Activated CD4-positive, CD25-positive, alpha-beta regulatory T cell treated with anti-CD3 and anti-CD28 coated beads, Interleukin-2, amount 50 U/mL, for 72 hours (primary cell): Measurements from ENCODE around the gene SGPL1.
"Not testable (repeated sequence)": the region's sequence is repeated elsewhere in the genome, so short reads cannot be mapped to it uniquely, and the experiment has no call there.

Experiments
- DNase-seq: peaks from one replicate; pipeline ENCODE4 v3.0.0; 2021

SGPL1 gene

GRCh38 chr10:70815504-70816219 lies at the start of gene SGPL1:
Gene SGPL1 (plus strand): TSS chr10:70815948. CDS start chr10:70816854, 906 bp downstream.
- peak; percentile 93 for DNase-seq

- DNase-seq: not testable (repeated sequence)
Measured at GRCh38 chr10:70768026-70768685, 47.6 kb upstream of the SGPL1 start.

- peak; percentile 9 for DNase-seq
Measured at GRCh38 chr10:70769121-70769520, 46.6 kb upstream of the SGPL1 start.

- no peak for DNase-seq
Measured at GRCh38 chr10:70770001-70770400, 45.7 kb upstream of the SGPL1 start.

- DNase-seq: peak; percentile 3
Measured at GRCh38 chr10:70770516-70770915, 45.2 kb upstream of the SGPL1 start.

GRCh38 chr10:70771311-70772194 lies 44.2 kb upstream of the SGPL1 start:
- DNase-seq: peak; percentile 12

GRCh38 chr10:70772627-70773026 lies 43.1 kb upstream of the SGPL1 start:
- DNase-seq: peak; percentile 12

GRCh38 chr10:70773461-70773860 lies 42.3 kb upstream of the SGPL1 start:
- DNase-seq: no peak

GRCh38 chr10:70773965-70774809 lies 41.6 kb upstream of the SGPL1 start:
- peak; percentile 17 for DNase-seq

- DNase-seq: peak; percentile 12
Measured at GRCh38 chr10:70774810-70775678, 40.7 kb upstream of the SGPL1 start.

GRCh38 chr10:70775679-70776454 lies 39.9 kb upstream of the SGPL1 start:
- DNase-seq: peak; percentile 25

- DNase-seq: peak; percentile 21
Measured at GRCh38 chr10:70776455-70777005, 39.2 kb upstream of the SGPL1 start.

- peak; percentile 26 for DNase-seq
Measured at GRCh38 chr10:70777063-70777875, 38.5 kb upstream of the SGPL1 start.

GRCh38 chr10:70778267-70778924 lies 37.4 kb upstream of the SGPL1 start:
- DNase-seq: peak; percentile 13

GRCh38 chr10:70779088-70779487 lies 36.7 kb upstream of the SGPL1 start:
- DNase-seq: peak; percentile 6

GRCh38 chr10:70779511-70780369 lies 36.0 kb upstream of the SGPL1 start:
- DNase-seq: no peak

GRCh38 chr10:70780370-70780760 lies 35.4 kb upstream of the SGPL1 start:
- DNase-seq: no peak

GRCh38 chr10:70780772-70781171 lies 35.0 kb upstream of the SGPL1 start:
- DNase-seq: no peak
